Measurements from ENCODE around the gene ECSCR. TPM values are rescaled to one million over a fixed set of nuclear protein-coding genes. Genes with fewer than 3 reads are reported as not detected.

ECSCR gene
- total RNA-seq, 1 donor from 2014 or later: not detected

- no peaks in the 10 kb centered on the region for H3K9me3 Mint-ChIP-seq
- no peak for TF ChIP-seq CTCF (IDR thresholded peaks at IDR 0.05)
- H3K4me3 Mint-ChIP-seq: no peak overlapping the region
- no peaks in the 10 kb centered on the region for H3K27me3 Mint-ChIP-seq
- ChIA-PET POLR2A (no interaction called here), CTCF (interaction anchor here (1.1 kb wide), 1 partner anchor 21 kb away, joined by 3 read pairs; no protein-coding TSS in a partner anchor)
- ATAC-seq (ENCODE audit: low read depth) (no peak), DNase-seq (no peak)
- no peaks in the 10 kb centered on the region for H3K4me1 Mint-ChIP-seq
- H3K27ac Mint-ChIP-seq: no peak overlapping the region
- intact Hi-C loops (cut with micrococcal nuclease): no loop called here
- peaks cover 14% of the 10 kb centered on the region for H3K36me3 Mint-ChIP-seq (ENCODE audit: low read depth)
Observed at GRCh38 chr5:139414581-139415130, 47.9 kb downstream of the ECSCR start.

GRCh38 chr5:139413963-139414362 is 48.6 kb downstream of the ECSCR start:
- intact Hi-C loops (cut with micrococcal nuclease): no loop called here
- no peak for DNase-seq

GRCh38 chr5:139413153-139413552 is 49.4 kb downstream of the ECSCR start:
- POLR2A ChIA-PET: interaction anchor here (0.6 kb wide), 1 partner anchor 37 kb away, joined by 7 read pairs; no protein-coding TSS in a partner anchor
- no peak for DNase-seq
- TF ChIP-seq CTCF (IDR thresholded peaks at IDR 0.05): no peak
- intact Hi-C loops (cut with micrococcal nuclease): no loop called here
- no peak overlapping the region for H3K27ac Mint-ChIP-seq
- ATAC-seq (ENCODE audit: low read depth): no peak
- H3K4me3 Mint-ChIP-seq: no peak overlapping the region
- CTCF ChIA-PET: no interaction called here
- H3K9me3 Mint-ChIP-seq: no peaks in the 10 kb centered on the region
- H3K4me1 Mint-ChIP-seq: peaks cover 5% of the 10 kb centered on the region
- H3K36me3 Mint-ChIP-seq (ENCODE audit: low read depth): peaks cover 9% of the 10 kb centered on the region
- H3K27me3 Mint-ChIP-seq: no peaks in the 10 kb centered on the region

More at GRCh38 chr5:139413963-139414362, 48.6 kb downstream of the ECSCR start:
- Mint-ChIP-seq H3K27ac (no peak overlapping the region), H3K9me3 (no peaks in the 10 kb centered on the region), H3K36me3 (ENCODE audit: low read depth) (peaks cover 11% of the 10 kb centered on the region), H3K4me1 (no peaks in the 10 kb centered on the region), H3K4me3 (no peak overlapping the region), H3K27me3 (no peaks in the 10 kb centered on the region)
- TF ChIP-seq CTCF (IDR thresholded peaks at IDR 0.05): no peak
- ChIA-PET POLR2A (no interaction called here), CTCF (interaction anchor here (1.1 kb wide), 1 partner anchor 20 kb away, joined by 3 read pairs; no protein-coding TSS in a partner anchor)
- ATAC-seq (ENCODE audit: low read depth): no peak

GRCh38 chr5:139410993-139411828 is 51.3 kb downstream of the ECSCR start:
- H3K27me3 Mint-ChIP-seq: no peaks in the 10 kb centered on the region
- no peak overlapping the region for H3K4me3 Mint-ChIP-seq
- H3K36me3 Mint-ChIP-seq (ENCODE audit: low read depth): peaks cover 7% of the 10 kb centered on the region
- TF ChIP-seq CTCF (IDR thresholded peaks at IDR 0.05): no peak
- DNase-seq (no peak), ATAC-seq (ENCODE audit: low read depth) (no peak)
- H3K9me3 Mint-ChIP-seq: no peaks in the 10 kb centered on the region
- H3K27ac Mint-ChIP-seq: no peak overlapping the region
- H3K4me1 Mint-ChIP-seq: peaks cover 23% of the 10 kb centered on the region
- CTCF ChIA-PET: interaction anchor here (0.6 kb wide), 1 partner anchor 107 kb away, joined by 4 read pairs; no protein-coding TSS in a partner anchor
- intact Hi-C loops (cut with micrococcal nuclease): no loop called here
- POLR2A ChIA-PET: interaction anchor here (0.5 to 1.4 kb wide), 4 partner anchors 21 to 1003 kb away, joined by 3 to 5 read pairs (median 4); partner anchors contain the start of genes DNAJC18 and MZB1
